ENCODE data around the gene RPL37A.

DNA sequence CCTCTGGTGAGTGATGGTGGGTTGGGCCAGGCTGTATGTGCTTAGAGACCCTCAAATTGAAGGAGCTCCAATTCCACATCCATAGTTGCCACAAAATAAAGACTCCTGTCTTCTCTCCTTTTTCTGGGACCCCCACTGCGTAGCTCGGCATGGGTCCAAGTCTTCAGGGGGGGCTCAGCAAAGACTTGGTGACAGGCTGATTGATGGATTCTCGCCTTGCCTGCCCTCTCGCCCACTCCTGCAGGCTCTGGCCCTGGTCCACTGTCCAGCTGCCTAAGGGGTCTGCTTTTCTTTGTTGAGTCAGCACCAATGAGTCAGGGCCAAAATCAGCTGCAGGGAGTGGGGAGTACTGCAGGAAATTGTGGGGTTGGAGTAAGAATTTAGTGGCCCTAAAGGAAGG lies 21.5 kb downstream of the RPL37A start:
- TF ChIP-seq POLR2AphosphoS5 (IDR thresholded peaks at IDR 0.05; ENCODE audit: low read depth, low read length): no peak
- no peak for TF ChIP-seq POLR2A (IDR thresholded peaks at IDR 0.05; ENCODE audit: low read depth, low read length)
- TF ChIP-seq TAF1 (IDR thresholded peaks at IDR 0.05; ENCODE audit: borderline replicate concordance, low read depth, low read length): no peak
